CD4-positive, alpha-beta T cell treated with Interleukin-17A for 1 hour (primary cell): ENCODE data around the gene TSR3.
A peak's percentile ranks its signal among the peaks of the same experiment; 100 is the strongest.

Experiments used
- DNase-seq: peaks from one replicate; pipeline ENCODE4 v3.0.0-alpha.2; 2020

The TSR3 gene

GRCh38 chr16:1322407-1322806 lies 29.3 kb downstream of the TSR3 start:
- DNase-seq, result no peak

- no peak for DNase-seq
Observed at GRCh38 chr16:1320658-1321240, 30.9 kb downstream of the TSR3 start.

GRCh38 chr16:1320097-1320496 lies 31.6 kb downstream of the TSR3 start:
- DNase-seq, result no peak

GRCh38 chr16:1319041-1319440 lies 32.6 kb downstream of the TSR3 start:
- no peak for DNase-seq

DNA sequence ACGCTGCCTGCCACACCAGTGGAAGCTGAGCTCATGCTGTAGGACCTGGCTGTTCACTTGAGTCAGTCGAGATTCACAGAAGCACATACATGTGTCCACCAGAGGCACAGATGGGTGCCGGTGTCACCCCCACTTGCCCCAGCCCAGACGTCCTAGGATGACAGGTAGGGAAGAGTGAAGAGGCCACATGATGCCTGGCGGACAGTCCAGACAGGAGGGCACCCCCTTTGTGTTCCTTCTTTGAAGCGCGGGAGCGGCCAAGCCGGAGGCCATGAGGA lies 33.5 kb downstream of the TSR3 start:
- no peak for DNase-seq

DNA sequence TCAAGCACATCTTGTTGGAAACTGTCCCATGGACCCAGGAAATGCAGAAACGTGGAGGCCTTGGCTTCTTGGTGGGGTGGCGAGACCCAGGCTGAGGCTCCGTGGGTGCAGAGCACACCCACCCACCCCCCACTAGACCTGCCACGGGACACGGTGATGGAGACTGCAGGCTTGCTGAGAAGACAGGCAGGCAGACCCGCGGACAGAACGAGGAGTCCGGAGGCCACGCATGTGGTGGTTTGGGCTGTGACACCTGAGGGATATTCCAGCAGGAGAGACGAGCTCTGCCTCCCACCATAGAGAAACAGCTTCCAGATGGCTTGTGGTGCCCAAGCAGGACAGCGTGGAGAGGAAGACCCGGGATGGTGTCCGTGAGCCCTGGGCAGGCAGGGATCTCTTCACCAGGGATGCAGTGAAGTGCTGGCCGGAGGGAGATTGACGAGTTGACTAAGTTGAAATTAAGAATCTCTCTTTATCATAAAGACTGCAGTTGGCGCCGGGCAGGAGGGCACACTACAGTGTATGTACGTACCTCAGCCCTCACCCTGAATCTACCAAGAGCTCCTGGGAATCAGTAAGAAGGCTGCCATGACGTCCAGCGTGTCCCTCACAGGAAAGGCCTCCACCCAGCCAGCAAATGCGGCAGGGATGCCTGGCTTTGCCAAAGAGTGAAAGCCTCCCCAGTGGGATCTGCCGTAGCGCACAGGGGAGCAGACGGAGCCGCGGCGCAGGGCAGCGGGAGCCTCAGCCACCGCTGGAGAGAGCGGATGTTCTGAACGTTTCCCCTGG lies 34.0 kb downstream of the TSR3 start:
- DNase-seq, result no peak

- no peak for DNase-seq
Observed at GRCh38 chr16:1316033-1316405, 35.7 kb downstream of the TSR3 start.

- DNase-seq, result no peak
Observed at GRCh38 chr16:1315081-1316032, 36.3 kb downstream of the TSR3 start.

DNA sequence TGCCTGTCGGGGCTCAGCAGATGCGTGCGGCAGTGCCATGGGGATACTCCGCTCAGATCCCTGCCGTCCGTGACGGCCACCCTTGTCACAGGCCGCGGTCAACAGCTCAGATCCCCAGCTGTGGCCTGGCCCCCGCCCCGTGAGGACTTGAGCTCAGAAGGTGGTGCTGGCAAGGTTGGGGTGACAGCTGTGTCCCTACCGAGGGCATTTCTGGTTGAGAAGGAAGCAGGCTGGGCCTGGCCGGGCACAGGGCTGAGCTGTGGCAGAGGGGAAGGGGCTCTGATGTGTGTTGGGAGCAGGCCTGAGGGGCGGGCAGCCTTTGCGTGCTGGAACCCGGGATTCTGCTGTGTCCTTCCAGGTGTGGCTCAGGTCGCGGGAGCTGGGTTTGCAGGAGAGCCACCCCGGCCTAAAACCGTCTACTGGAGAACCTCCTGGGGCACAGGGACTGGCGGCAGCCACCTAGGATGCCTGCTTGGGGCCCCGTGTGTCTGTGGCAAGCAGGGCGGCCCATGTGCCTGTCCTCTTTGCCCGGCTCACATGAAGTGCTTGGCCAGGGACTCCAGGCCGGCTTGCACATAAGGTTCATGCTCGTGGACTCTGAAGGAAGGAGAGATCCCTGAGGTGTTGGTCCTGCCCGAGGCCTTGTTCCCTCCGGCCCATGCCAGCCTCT lies 37.1 kb downstream of the TSR3 start:
- DNase-seq, result no peak

- DNase-seq, result no peak
Observed at GRCh38 chr16:1313721-1314369, 37.8 kb downstream of the TSR3 start.

- no peak for DNase-seq
Observed at GRCh38 chr16:1312903-1313302, 38.8 kb downstream of the TSR3 start.

DNA sequence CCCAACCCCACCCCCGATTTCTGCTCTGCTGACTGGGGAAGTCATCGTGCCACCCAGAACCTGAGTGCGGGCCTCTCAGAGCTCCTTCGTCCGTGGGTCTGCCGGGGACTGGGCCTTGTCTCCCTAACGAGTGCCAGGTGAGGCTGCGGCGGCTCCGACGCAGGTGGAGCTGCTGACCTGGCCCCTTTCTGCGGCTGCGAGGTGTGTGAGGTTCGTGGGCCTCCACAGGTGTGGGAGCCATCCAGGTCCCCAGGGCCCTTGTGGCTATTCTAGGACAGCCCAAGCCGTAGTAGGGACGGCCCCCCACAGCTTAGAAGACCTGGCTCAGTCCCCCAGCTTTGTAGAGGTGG lies 39.2 kb downstream of the TSR3 start:
- no peak for DNase-seq

- DNase-seq, result no peak
Observed at GRCh38 chr16:1311738-1312466, 39.8 kb downstream of the TSR3 start.

DNA sequence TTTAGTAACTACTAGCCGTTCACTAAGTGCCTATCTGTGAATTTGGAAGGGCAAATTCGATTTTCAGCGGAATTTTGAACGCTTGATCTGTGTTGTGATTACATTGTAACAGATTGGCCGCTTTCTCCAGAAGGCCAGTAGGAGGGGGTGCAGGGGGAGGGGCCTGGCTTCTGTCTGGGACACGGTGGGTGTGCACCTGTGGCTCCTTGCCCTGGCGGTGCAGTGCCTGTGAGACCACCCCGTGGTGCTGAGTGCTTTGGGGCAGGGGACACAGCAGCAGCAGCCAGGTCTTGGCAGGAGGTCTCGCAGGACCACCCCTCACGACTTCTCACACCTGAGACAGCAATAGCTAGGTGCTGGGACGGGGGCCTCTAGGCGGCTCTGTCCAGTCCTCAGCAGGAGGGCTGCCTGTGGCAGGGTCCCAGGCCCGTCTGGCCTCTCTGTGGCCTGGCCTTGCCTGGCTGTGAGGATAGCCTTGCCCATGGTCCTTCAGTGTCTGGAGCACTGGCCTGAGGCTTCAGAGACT lies 40.4 kb downstream of the TSR3 start:
- no peak for DNase-seq

DNA sequence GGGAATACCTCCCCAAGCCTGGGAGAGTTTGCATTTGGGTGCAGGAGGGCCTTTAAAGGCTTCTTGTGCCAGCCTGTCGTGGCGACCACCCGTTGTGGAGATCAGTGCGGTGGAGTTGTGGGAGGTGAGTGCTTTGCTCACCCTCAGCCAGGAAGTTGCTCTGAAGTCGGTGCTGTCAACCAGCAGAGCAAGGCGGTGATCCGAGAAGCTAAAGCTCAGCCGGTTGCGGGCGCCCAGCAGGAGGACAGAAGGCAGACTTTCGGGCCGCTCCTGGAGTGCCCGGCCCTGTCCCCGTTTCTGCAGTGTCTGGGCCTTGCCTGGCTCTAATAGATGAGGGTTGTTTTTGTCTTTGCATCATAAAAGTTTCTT lies 40.9 kb downstream of the TSR3 start:
- DNase-seq, result peak; percentile 33

DNA sequence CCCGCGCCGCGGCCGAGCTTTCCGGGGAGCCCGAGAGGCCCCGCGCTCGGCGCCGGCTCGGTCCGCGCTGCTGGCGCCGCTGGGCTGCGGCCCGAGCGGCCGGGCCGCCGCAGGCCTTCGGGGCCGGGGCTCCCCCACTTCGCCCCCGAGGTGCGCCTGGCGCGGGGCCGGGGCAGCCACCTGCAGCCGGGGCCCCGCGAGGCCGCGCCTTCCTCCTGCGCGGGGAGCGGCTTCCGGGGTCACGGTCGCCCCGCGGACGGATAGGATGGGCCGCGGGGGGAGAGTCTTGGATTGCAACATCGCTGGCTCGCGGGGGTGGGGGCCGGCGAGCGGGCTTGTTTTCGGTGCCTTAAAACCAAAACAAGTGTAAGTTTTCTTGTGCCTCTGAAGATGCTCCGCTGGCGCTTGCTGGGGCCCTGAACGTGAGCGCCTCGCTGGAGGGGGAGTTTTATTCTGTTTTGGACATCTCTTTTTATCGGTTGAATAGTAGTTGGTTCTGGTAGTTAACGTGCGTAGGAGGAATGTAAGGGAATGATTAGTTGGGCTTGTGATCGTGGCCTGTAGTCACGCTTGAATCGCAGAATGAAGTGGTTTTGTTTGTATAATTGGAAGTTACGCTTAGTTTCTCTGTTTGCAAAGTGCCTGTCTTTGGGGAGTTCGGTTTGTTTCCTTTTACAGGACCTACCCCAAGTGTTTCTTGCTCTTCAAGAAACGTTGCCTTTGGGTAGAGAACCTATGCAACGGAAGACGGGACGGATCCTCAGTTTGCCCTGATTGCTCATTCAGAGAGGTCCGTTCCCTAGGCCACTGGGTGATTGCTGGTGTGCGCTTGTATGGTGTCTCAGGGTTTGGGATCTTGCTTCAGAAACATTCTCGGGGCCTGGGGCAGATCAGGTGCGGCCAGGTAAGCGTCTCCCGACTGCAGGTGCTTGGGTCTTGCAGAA lies 41.5 kb downstream of the TSR3 start:
- DNase-seq, result peak; percentile 70

DNA sequence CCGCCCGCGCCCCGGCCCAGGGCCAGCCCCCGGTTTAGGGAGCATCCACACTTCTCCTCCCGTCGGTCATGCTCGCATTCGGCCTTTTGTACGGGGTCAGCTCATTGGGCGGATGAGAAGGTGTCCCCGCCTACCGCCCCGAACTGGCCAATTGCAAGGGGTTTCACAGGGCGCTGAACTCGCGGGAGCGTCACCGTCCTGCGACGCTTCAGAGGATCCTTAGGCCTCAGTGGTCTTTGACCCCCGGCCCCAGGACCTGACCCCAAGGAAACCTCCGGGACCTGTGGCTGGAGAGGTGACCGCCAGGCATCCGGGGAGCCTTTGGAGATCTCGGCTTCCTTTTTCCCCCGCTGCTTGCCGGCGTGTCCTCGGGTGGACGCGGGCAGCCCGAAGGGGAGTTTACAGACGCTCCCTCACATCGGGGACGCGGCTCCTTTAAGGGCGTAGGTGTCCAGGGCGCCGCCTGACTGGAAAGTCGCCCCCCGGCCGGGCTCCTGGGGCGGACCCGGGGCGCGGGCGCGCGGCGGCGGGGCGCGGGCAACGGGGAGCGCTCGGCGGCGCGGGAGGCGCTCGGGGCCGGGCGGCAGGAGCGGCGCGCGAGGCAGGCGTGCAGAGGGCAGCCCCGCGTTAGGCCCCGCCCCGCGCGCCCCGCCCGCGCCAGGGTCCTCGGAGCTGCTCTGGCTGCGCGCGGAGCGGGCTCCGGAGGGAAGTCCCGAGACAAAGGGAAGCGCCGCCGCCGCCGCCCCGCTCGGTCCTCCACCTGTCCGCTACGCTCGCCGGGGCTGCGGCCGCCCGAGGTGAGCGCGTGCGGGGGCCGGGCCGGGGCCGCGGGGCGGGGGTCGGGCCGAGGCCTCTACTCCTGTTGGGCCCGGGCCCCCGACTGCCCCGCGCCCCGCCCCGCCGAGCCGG lies 42.4 kb downstream of the TSR3 start, which contains the start of gene UBE2I:
Gene UBE2I, plus strand, starts transcription at position 660 of the 909 bp plus-strand sequence. CDS start 4,395 bp downstream, outside the sequence.
- DNase-seq, result peak; percentile 100

DNA sequence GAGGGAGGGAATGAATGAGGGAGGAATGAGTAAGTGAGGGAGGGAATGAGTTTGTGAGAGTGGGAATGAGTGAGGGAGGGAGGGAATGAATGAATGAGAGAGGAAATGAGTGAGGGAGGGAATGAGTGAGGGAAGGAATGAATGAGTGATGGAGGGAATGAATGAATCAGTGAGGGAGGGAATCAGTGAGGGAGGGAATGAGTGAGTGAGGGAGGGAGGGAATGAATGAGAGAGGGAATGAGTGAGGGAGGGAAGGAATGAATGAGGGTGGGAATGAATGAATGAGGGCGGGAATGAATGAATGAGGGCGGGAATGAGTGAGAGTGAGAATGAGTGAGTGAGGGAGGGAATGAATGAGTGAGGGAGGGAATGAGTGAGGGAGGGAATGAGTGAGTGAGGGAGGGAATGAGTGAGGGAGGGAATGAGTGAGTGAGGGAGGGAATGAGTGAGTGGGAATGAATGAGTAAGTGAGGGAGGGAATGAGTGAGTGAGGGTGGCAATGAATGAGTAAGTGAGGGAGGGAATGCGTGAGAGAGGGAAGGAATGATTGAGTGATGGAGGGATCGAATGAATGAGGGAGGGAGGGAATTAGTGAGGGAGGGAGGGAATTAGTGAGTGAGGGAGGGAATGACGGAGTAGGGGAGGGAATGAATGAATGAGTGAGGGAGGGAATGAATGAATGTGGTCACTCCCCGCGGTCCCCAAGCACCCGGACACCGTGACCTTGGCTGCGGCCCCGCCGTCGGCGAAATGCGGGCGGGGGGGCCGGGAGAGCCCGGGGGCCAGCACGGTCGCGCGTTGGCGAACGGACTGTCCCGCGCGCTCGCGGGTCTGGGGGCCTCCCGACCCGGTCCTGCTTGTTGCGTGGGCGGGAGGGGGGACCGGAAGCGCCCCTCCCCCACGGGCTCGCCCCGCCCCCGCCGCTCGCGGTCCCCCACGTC lies 43.4 kb downstream of the TSR3 start:
- no peak for DNase-seq
